Tibial nerve (tissue), 4 donors: ENCODE results near the gene LIM2. TPM values are rescaled to one million over a fixed set of nuclear protein-coding genes. Genes with fewer than 3 reads are reported as not detected.
"Not testable (repeated sequence)": the region's sequence is repeated elsewhere in the genome, so short reads cannot be mapped to it uniquely, and the experiment has no call there.

Experiments used
- DNase-seq, 2 donors: peaks; one replicate each; pipeline ENCODE4 v3.0.0-alpha.2; 2019; ENCODE audit warnings: low spot score in 2 of 2
- H3K27ac ChIP-seq, 4 donors: fragments of 200-600 bp; sonication (generic) in 3 of 4; one replicate each; pipeline ENCODE4 v1.5.1; 2017 to 2019; ENCODE audit warnings: mild to moderate bottlenecking in 1 of 4
- H3K27me3 ChIP-seq, 2 donors: fragments of 200-600 bp; sonication (generic) in 1 of 2; one replicate each; pipeline versions ENCODE4 v1.5.1 to v1.6.0; 2017 to 2019
- H3K36me3 ChIP-seq, 3 donors: fragments of 200-600 bp; sonication (generic); one replicate each; pipeline ENCODE4 v1.5.1; 2018 to 2019
- H3K4me1 ChIP-seq, 4 donors: fragments of 200-600 bp; sonication (generic) in 3 of 4; one replicate each; pipeline ENCODE4 v1.5.1; 2017 to 2019
- H3K4me3 ChIP-seq, 4 donors: fragments of 200-600 bp; sonication (generic) in 3 of 4; one replicate each; pipeline ENCODE4 v1.5.1; 2017 to 2019; ENCODE audit warnings: mild to moderate bottlenecking in 1 of 4, moderate library complexity in 1 of 4
- H3K9me3 ChIP-seq, 4 donors: fragments of 200-600 bp; sonication (generic) in 3 of 4; one replicate each; pipeline ENCODE4 v1.5.1; 2017 to 2019
- CTCF ChIP-seq, 5 experiments: fragments of 200-600 bp in 3 of 5; fragments of 450-650 bp in 2 of 5; sonication (generic) in 3 of 5; IDR thresholded peaks; one replicate each; pipeline ENCODE4 v1.5.1; 2016 to 2019; ENCODE audit warnings: antibody characterized with exemption in 5 of 5, mild to moderate bottlenecking in 3 of 5, moderate library complexity in 2 of 5
- EP300 ChIP-seq, 2 donors: sonication (generic); formaldehyde crosslinking; IDR thresholded peaks; one replicate each; pipeline ENCODE4 v1.6.1; 2017; ENCODE audit warnings: antibody characterized with exemption in 2 of 2, mild to moderate bottlenecking in 1 of 2
- POLR2A ChIP-seq, 2 donors: fragments of 450-650 bp; IDR thresholded peaks; one replicate each; pipeline ENCODE4 v1.6.1; 2017; ENCODE audit warnings: antibody characterized with exemption in 2 of 2, mild to moderate bottlenecking in 2 of 2, moderate library complexity in 2 of 2
- WGBS, 2 donors: methylation state at CpG; one replicate each; pipeline ENCODE4 v1.1.5; 2018; 5-methylcytosine and 5-hydroxymethylcytosine counted together
- total RNA-seq, 4 donors: library from RNA; depleted of rRNA; stranded (reverse); fragments of >200 nt; gene quantifications; one replicate each; pipeline ENCODE4 v1.1.0, GENCODE V29; 2016

The LIM2 gene
- total RNA-seq, 4 donors from 2014 or later, result not detected

DNA sequence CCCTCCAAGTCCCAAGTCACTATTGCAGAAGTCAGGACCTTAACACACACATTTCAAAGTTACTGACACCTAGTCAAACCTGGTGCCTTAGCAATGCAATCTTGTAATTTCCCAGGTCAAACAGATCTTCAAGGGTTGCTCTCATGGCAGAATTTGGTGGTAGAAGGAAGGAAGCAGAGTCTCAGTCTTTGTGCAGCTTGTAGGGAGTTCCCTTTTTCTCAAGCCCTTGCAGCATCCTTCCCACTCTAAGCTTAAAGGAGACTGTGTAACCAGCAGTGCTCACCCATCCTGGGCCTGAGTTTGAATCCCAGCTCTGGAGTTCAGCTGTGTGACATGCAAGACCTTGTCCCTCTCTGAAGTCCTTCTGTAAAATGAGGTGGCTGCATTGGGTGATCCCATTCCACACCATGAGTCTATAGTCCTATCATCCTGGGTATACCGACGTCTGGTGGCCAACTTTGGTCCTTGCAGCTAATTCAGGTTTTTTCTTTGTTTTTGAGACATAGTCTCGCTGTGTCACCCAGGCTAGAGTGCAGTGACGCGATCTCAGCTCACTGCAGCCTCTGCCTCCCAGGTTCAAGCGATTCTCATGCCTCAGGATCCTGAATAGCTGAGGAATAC, 19.8 kb upstream of the LIM2 start:
- H3K4me1 ChIP-seq, result no peaks in the 10 kb centered on the region
- H3K36me3 ChIP-seq, result no peaks in the 10 kb centered on the region
- H3K27me3 ChIP-seq, result no peaks in the 10 kb centered on the region
- H3K9me3 ChIP-seq, result peaks cover 0 to 12% (median 0%) of the 10 kb centered on the region in 4 donors
- H3K4me3 ChIP-seq, result no peak overlapping the region
- WGBS, 2 donors, result 49% methylated on average over 6 of the region's 6 CpGs
- no peak for TF ChIP-seq POLR2A (IDR thresholded peaks at IDR 0.05)
- TF ChIP-seq EP300 (IDR thresholded peaks at IDR 0.05), result no peak
- peak in 4 of 5 experiments; percentile 12 to 41 (median 20) for TF ChIP-seq CTCF (IDR thresholded peaks at IDR 0.05)
- no peak for DNase-seq
- no peak overlapping the region for H3K27ac ChIP-seq

DNA sequence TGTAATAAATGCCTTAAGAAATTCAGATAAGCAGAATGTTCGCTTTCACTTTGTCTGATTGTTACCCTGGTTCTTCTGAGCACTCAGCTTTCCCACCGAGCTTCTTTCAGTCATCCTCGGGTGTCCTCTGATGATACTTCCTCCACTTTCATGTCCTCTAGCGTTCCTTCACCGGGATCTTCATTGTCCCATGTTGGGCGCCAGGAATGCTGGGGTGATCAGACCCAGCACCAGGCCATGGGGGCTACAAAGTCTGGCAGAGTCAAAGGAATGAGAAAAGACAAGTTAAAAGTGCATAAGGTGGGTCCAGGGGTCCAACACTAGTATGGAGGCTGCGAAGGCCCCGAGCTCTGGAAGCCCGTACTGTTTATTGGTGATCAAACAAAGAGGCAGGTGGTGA, 14.3 kb upstream of the LIM2 start:
- no peak for DNase-seq
- Histone ChIP-seq H3K9me3 (peaks cover 0 to 24% (median 2%) of the 10 kb centered on the region in 4 donors), H3K27me3 (no peaks in the 10 kb centered on the region), H3K4me1 (no peaks in the 10 kb centered on the region), H3K27ac (no peak overlapping the region), H3K36me3 (no peaks in the 10 kb centered on the region), H3K4me3 (no peak overlapping the region)
- 93 to 94% methylated on average over 9 of the region's 9 CpGs for WGBS, 2 donors
- TF ChIP-seq EP300 (IDR thresholded peaks at IDR 0.05) (no peak), CTCF (IDR thresholded peaks at IDR 0.05) (no peak), POLR2A (IDR thresholded peaks at IDR 0.05) (no peak)

- WGBS, 2 donors, result 74 to 85% methylated on average over 7 of the region's 7 CpGs
- peaks cover 0 to 16% (median 2%) of the 10 kb centered on the region in 4 donors for H3K9me3 ChIP-seq
- H3K4me3 ChIP-seq, H3K36me3 ChIP-seq, H3K27ac ChIP-seq, H3K4me1 ChIP-seq, H3K27me3 ChIP-seq, DNase-seq: not testable (repeated sequence)
Observed at GRCh38 chr19:51399936-51400335, 12.2 kb upstream of the LIM2 start.

GRCh38 chr19:51399231-51399630, 11.5 kb upstream of the LIM2 start:
- no peak overlapping the region for H3K27ac ChIP-seq
- no peak for DNase-seq
- TF ChIP-seq POLR2A (IDR thresholded peaks at IDR 0.05), result no peak
- no peak for TF ChIP-seq EP300 (IDR thresholded peaks at IDR 0.05)
- no peak for TF ChIP-seq CTCF (IDR thresholded peaks at IDR 0.05)
- WGBS, 2 donors, result 90 to 94% methylated on average over 5 of the region's 5 CpGs
- no peaks in the 10 kb centered on the region for H3K36me3 ChIP-seq
- no peak overlapping the region for H3K4me3 ChIP-seq
- no peaks in the 10 kb centered on the region for H3K27me3 ChIP-seq
- H3K9me3 ChIP-seq, result peaks cover 0 to 16% (median 2%) of the 10 kb centered on the region in 4 donors
- H3K4me1 ChIP-seq, result peaks cover 0 to 8% (median 6%) of the 10 kb centered on the region in 4 donors

GRCh38 chr19:51398096-51398704, 10.4 kb upstream of the LIM2 start:
- DNase-seq, result no peak
- 35 to 40% methylated on average over 7 of the region's 7 CpGs for WGBS, 2 donors
- TF ChIP-seq CTCF (IDR thresholded peaks at IDR 0.05), result peak in 3 of 5 experiments; percentile 31 to 38 (median 38)
- no peak for TF ChIP-seq EP300 (IDR thresholded peaks at IDR 0.05)

DNA sequence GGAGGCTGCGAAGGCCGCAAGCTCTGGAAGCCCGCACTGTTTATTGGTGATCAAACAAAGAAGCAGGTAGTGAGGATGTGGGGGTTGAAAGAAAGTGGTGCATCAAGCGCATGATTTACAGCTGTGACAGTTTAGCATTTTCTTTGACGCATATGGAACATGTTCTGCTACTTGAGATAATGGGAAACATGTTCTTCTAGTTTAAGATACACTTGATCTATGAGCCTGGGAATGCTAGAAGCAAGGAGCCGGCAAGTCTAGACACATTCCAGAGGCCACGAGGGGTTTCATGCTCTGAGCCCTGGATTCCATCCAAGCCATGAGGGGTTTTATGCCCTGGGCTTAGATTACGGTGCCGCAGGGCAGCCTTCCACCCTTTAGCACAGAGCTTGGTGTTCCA, 9.7 kb upstream of the LIM2 start:
- not testable (repeated sequence) for H3K27ac ChIP-seq, H3K4me3 ChIP-seq, DNase-seq, H3K36me3 ChIP-seq, H3K27me3 ChIP-seq
- Histone ChIP-seq H3K9me3 (peaks cover 0 to 10% (median 2%) of the 10 kb centered on the region in 4 donors), H3K4me1 (peaks cover 0 to 15% (median 6%) of the 10 kb centered on the region in 4 donors)
- WGBS, 2 donors, result 53 to 58% methylated on average over 9 of the region's 9 CpGs

More at GRCh38 chr19:51398096-51398704, 10.4 kb upstream of the LIM2 start:
- Histone ChIP-seq H3K36me3 (no peaks in the 10 kb centered on the region), H3K9me3 (peaks cover 0 to 16% (median 2%) of the 10 kb centered on the region in 4 donors), H3K4me3 (no peak overlapping the region), H3K4me1 (peaks cover 0 to 15% (median 6%) of the 10 kb centered on the region in 4 donors), H3K27ac (no peak overlapping the region), H3K27me3 (no peaks in the 10 kb centered on the region)
